Endothelial cell (in vitro differentiated cells): ENCODE measurements around the gene SYCE3. TPM values are rescaled to one million over a fixed set of nuclear protein-coding genes. Genes with fewer than 3 reads are reported as not detected.

Source experiments
- DNase-seq: peaks from one replicate; pipeline ENCODE4 v3.0.0; 2021; ENCODE audit warnings: low spot score
- H3K27ac Mint-ChIP-seq: one replicate; pipeline ENCODE4 v1.8.0; 2021; ENCODE audit warnings: mixed read lengths, inconsistent platforms; ENCODE audit not compliant: unreplicated experiment
- H3K27me3 Mint-ChIP-seq: one replicate; pipeline ENCODE4 v1.8.0; 2021; ENCODE audit warnings: mild to moderate bottlenecking, moderate library complexity, mixed read lengths, inconsistent platforms; ENCODE audit not compliant: unreplicated experiment
- H3K36me3 Mint-ChIP-seq: one replicate; pipeline ENCODE4 v1.8.0; 2021; ENCODE audit warnings: mild to moderate bottlenecking, low read depth, mixed read lengths, inconsistent platforms; ENCODE audit not compliant: unreplicated experiment
- H3K4me1 Mint-ChIP-seq: one replicate; pipeline ENCODE4 v1.8.0; 2021; ENCODE audit warnings: mild to moderate bottlenecking, mixed read lengths, inconsistent platforms; ENCODE audit not compliant: unreplicated experiment
- H3K4me3 Mint-ChIP-seq: one replicate; pipeline ENCODE4 v1.8.0; 2021; ENCODE audit warnings: mild to moderate bottlenecking, mixed read lengths, inconsistent platforms; ENCODE audit not compliant: unreplicated experiment
- H3K9me3 Mint-ChIP-seq: one replicate; pipeline ENCODE4 v1.8.0; 2021; ENCODE audit warnings: mixed read lengths, inconsistent platforms; ENCODE audit not compliant: unreplicated experiment
- total RNA-seq: library from RNA; stranded (reverse); fragmentation: NEBNext Ultra II Directional; extraction: Animal tissue kit (Norgen Biotek cat#: 25700); gene quantifications from one replicate; pipeline ENCODE4 v1.2.1, GENCODE V29; 2021; ENCODE audit not compliant: unreplicated experiment
- TF ChIP-seq, protein P1 (sequence below): fragments of 200-600 bp; sonication (generic); IDR thresholded peaks from one replicate; pipeline ENCODE4 v1.5.0; 2021; ENCODE audit warnings: antibody characterized with exemption; ENCODE audit not compliant: unreplicated experiment

Gene SYCE3
- total RNA-seq, 1 donor from 2014 or later, result not detected

- Mint-ChIP-seq H3K9me3 (no peaks in the 10 kb centered on the region), H3K36me3 (peaks cover 7% of the 10 kb centered on the region), H3K27ac (no peak overlapping the region), H3K27me3 (peaks cover 19% of the 10 kb centered on the region), H3K4me1 (peaks cover 11% of the 10 kb centered on the region), H3K4me3 (no peak overlapping the region)
- no peak for DNase-seq
- TF ChIP-seq, protein P1, sequence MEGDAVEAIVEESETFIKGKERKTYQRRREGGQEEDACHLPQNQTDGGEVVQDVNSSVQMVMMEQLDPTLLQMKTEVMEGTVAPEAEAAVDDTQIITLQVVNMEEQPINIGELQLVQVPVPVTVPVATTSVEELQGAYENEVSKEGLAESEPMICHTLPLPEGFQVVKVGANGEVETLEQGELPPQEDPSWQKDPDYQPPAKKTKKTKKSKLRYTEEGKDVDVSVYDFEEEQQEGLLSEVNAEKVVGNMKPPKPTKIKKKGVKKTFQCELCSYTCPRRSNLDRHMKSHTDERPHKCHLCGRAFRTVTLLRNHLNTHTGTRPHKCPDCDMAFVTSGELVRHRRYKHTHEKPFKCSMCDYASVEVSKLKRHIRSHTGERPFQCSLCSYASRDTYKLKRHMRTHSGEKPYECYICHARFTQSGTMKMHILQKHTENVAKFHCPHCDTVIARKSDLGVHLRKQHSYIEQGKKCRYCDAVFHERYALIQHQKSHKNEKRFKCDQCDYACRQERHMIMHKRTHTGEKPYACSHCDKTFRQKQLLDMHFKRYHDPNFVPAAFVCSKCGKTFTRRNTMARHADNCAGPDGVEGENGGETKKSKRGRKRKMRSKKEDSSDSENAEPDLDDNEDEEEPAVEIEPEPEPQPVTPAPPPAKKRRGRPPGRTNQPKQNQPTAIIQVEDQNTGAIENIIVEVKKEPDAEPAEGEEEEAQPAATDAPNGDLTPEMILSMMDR, result no peak
These were observed 38.4 kb upstream of the SYCE3 start for GRCh38 chr22:50600967-50601668.

- Mint-ChIP-seq H3K36me3 (peaks cover 7% of the 10 kb centered on the region), H3K27ac (peak within 1 kb of the TSS; percentile 16), H3K9me3 (no peaks in the 10 kb centered on the region), H3K27me3 (peaks cover 19% of the 10 kb centered on the region), H3K4me1 (peaks cover 11% of the 10 kb centered on the region), H3K4me3 (peak within 1 kb of the TSS; percentile 77)
- no peak for DNase-seq
- TF ChIP-seq, protein P1, result no peak
These were observed 37.8 kb upstream of the SYCE3 start, which contains the start of gene MAPK8IP2 for GRCh38 chr22:50600538-50600937. Gene MAPK8IP2 (plus strand): TSS chr22:50600793. CDS start chr22:50600819, 26 bp downstream.

- DNase-seq, result peak; percentile 80
- Mint-ChIP-seq H3K27me3 (peaks cover 19% of the 10 kb centered on the region), H3K4me3 (peak overlapping the region; percentile 77), H3K36me3 (peaks cover 7% of the 10 kb centered on the region), H3K9me3 (no peaks in the 10 kb centered on the region), H3K4me1 (peaks cover 11% of the 10 kb centered on the region), H3K27ac (peak overlapping the region; percentile 16)
- TF ChIP-seq, protein P1, result no peak
These were observed 37.2 kb upstream of the SYCE3 start for GRCh38 chr22:50599816-50600455.

DNA sequence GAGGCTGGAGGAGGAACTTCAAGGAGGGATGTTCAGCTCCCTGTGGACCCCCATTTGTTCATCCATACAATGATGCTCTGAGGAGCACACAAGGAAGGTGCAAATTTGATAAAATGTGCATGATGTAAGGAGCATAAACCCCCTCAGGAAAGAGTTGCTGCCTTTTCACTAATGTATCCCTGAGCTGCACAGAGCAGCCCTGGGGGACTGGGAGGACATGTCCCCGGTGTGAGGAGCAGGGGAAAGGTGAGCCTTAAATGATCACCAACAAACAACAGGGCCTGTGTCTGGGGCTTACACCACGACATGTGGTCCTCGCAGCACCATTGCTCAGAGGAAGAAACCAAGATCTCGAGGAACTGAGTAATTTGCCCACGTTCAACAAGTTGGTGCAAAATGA lies 34.4 kb upstream of the SYCE3 start:
- DNase-seq, result no peak
- Mint-ChIP-seq H3K9me3 (no peaks in the 10 kb centered on the region), H3K4me1 (peaks cover 7% of the 10 kb centered on the region), H3K27ac (no peak overlapping the region), H3K27me3 (peaks cover 13% of the 10 kb centered on the region), H3K36me3 (peaks cover 7% of the 10 kb centered on the region), H3K4me3 (no peak overlapping the region)
- TF ChIP-seq, protein P1, result no peak

DNA sequence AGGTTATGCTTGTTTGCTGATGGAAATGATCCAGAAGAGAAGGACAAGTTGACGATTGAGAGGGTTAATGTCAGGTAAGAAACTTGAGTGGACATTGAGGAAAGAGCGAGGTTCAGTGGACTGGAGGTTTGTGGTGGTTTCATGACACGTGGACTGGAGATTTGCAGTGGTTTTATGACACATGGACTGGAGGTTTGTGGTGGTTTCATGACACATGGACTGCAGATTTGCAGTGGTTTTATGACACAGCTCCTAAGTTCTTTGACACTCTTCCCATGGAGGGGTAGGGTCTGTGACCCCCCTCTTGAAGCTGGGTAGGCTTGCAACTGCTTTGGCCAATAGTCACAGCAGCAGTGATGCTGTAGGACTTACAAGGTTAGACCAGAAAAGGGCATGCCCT lies 32.5 kb upstream of the SYCE3 start:
- Mint-ChIP-seq H3K4me3 (no peak overlapping the region), H3K27ac (no peak overlapping the region), H3K36me3 (peaks cover 4% of the 10 kb centered on the region), H3K27me3 (peaks cover 6% of the 10 kb centered on the region), H3K9me3 (no peaks in the 10 kb centered on the region), H3K4me1 (peaks cover 4% of the 10 kb centered on the region)
- TF ChIP-seq, protein P1, result no peak
- no peak for DNase-seq
